GM19043 (cell line): Measurements from ENCODE around the gene TRPM3.
"Not testable (repeated sequence)": the region's sequence is repeated elsewhere in the genome, so short reads cannot be mapped to it uniquely, and the experiment has no call there.

ENCODE experiments used
- ATAC-seq: cut with Tn5 transposase; IDR thresholded peaks from one replicate; pipeline ENCODE4 v1.9.1; 2021; ENCODE audit warnings: low read depth; ENCODE audit not compliant: unreplicated experiment

Gene TRPM3

GRCh38 chr9:71004196-71004595 lies 117.2 kb downstream of the TRPM3 start:
- no peak for ATAC-seq

GRCh38 chr9:71003346-71003745 lies 118.1 kb downstream of the TRPM3 start:
- no peak for ATAC-seq

GRCh38 chr9:71001780-71002386 lies 119.5 kb downstream of the TRPM3 start:
- no peak for ATAC-seq

- no peak for ATAC-seq
Observed at GRCh38 chr9:70998962-70999361, 122.5 kb downstream of the TRPM3 start.

- ATAC-seq = no peak
Observed at GRCh38 chr9:70995511-70995910, 125.9 kb downstream of the TRPM3 start.

- ATAC-seq = no peak
Observed at GRCh38 chr9:70994582-70994981, 126.8 kb downstream of the TRPM3 start.

- no peak for ATAC-seq
Observed at GRCh38 chr9:70988551-70988950, 132.9 kb downstream of the TRPM3 start.

GRCh38 chr9:70987986-70988385 lies 133.4 kb downstream of the TRPM3 start:
- no peak for ATAC-seq

GRCh38 chr9:70986984-70987383 lies 134.4 kb downstream of the TRPM3 start:
- ATAC-seq = no peak

- ATAC-seq = no peak
Observed at GRCh38 chr9:70983723-70984295, 137.6 kb downstream of the TRPM3 start.

GRCh38 chr9:70981312-70981711 lies 140.1 kb downstream of the TRPM3 start:
- no peak for ATAC-seq

- no peak for ATAC-seq
Observed at GRCh38 chr9:70979966-70980365, 141.5 kb downstream of the TRPM3 start.

- ATAC-seq = no peak
Observed at GRCh38 chr9:70978085-70978484, 143.3 kb downstream of the TRPM3 start.

GRCh38 chr9:70975821-70976220 lies 145.6 kb downstream of the TRPM3 start:
- no peak for ATAC-seq

- no peak for ATAC-seq
Observed at GRCh38 chr9:70971723-70972122, 149.7 kb downstream of the TRPM3 start.

GRCh38 chr9:70966380-70966779 lies 155.0 kb downstream of the TRPM3 start:
- ATAC-seq = not testable (repeated sequence)

GRCh38 chr9:70964861-70965260 lies 156.6 kb downstream of the TRPM3 start:
- ATAC-seq = no peak

- no peak for ATAC-seq
Observed at GRCh38 chr9:70963554-70963953, 157.9 kb downstream of the TRPM3 start.

- no peak for ATAC-seq
Observed at GRCh38 chr9:70962761-70963440, 158.5 kb downstream of the TRPM3 start.

- ATAC-seq = no peak
Observed at GRCh38 chr9:70959366-70959765, 162.1 kb downstream of the TRPM3 start.

- no peak for ATAC-seq
Observed at GRCh38 chr9:70954596-70955143, 166.8 kb downstream of the TRPM3 start.

GRCh38 chr9:70954126-70954525 lies 167.3 kb downstream of the TRPM3 start:
- ATAC-seq = no peak
